ENCODE results near the gene PIK3IP1. TPM values are rescaled to one million over a fixed set of nuclear protein-coding genes. Genes with fewer than 3 reads are reported as not detected.

The PIK3IP1 gene
- total and polyA plus RNA-seq, 4 donors: 14.1 to 44.9 (median 29.2) TPM

GRCh38 chr22:31300896-31301295 is 8.6 kb upstream of the PIK3IP1 start:
- WGBS, 2 donors: 86 to 92% methylated on average over 3 of the region's 3 CpGs
- Histone ChIP-seq H3K4me3 (ENCODE audit: low read length in 2 of 2) (no peak overlapping the region), H3K27ac (ENCODE audit: low read depth in 1 of 2, low read length in 2 of 2) (no peak overlapping the region), H3K4me1 (ENCODE audit: control insufficient read depth in 1 of 2, insufficient read depth in 2 of 2, low read length in 2 of 2) (peaks cover 0 to 5% of the 10 kb centered on the region in 2 donors), H3K9me3 (ENCODE audit: control insufficient read depth, low read length) (no peaks in the 10 kb centered on the region), H3K27me3 (ENCODE audit: control insufficient read depth in 1 of 2, insufficient read depth in 2 of 2, low read length in 1 of 2) (no peaks in the 10 kb centered on the region), H3K36me3 (ENCODE audit: control insufficient read depth in 1 of 2, insufficient read depth in 2 of 2, low read length in 1 of 2) (no peaks in the 10 kb centered on the region)
- DNase-seq (no peak), ATAC-seq (ENCODE audit: low FRiP score) (no peak)
- intact Hi-C loops (cut with DNase I): no loop called here

GRCh38 chr22:31295831-31296657 is 3.8 kb upstream of the PIK3IP1 start:
- Histone ChIP-seq H3K4me3 (ENCODE audit: low read length in 2 of 2) (no peak overlapping the region), H3K36me3 (ENCODE audit: control insufficient read depth in 1 of 2, insufficient read depth in 2 of 2, low read length in 1 of 2) (no peaks in the 10 kb centered on the region), H3K27me3 (ENCODE audit: control insufficient read depth in 1 of 2, insufficient read depth in 2 of 2, low read length in 1 of 2) (no peaks in the 10 kb centered on the region), H3K4me1 (ENCODE audit: control insufficient read depth in 1 of 2, insufficient read depth in 2 of 2, low read length in 2 of 2) (peaks cover 0 to 5% of the 10 kb centered on the region in 2 donors), H3K9me3 (ENCODE audit: control insufficient read depth, low read length) (no peaks in the 10 kb centered on the region), H3K27ac (ENCODE audit: low read depth in 1 of 2, low read length in 2 of 2) (no peak overlapping the region)
- 62 to 65% methylated on average over 5 of the region's 5 CpGs for WGBS, 2 donors
- ATAC-seq (ENCODE audit: low FRiP score) (no peak), DNase-seq (no peak)
- intact Hi-C loops (cut with DNase I): no loop called here

DNA sequence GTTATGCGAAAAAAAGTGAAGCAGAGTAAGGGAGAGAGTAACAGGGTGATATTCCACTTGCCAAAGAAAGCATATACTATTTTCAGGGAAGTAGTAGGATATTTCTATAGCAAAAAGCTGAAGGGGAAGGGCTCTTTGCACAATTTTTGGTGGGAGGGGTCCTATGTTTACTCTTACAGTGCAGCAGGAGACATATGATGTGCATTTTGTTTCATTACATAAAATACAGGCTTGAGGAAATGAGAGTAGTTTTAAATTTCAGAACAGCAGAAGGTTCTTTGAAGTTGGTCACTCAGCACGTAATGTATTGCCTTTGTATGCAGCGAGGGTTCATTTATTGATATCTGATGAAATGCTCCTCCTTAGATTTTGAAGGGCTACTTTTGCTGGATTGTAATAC is 3.1 kb upstream of the PIK3IP1 start:
- no peak overlapping the region for H3K27ac ChIP-seq (ENCODE audit: low read depth in 1 of 2, low read length in 2 of 2)
- intact Hi-C loops (cut with DNase I): no loop called here
- 74 to 83% methylated on average over 3 of the region's 3 CpGs for WGBS, 2 donors
- ATAC-seq (ENCODE audit: low FRiP score) (no peak), DNase-seq (no peak)
- no peaks in the 10 kb centered on the region for H3K36me3 ChIP-seq (ENCODE audit: control insufficient read depth in 1 of 2, insufficient read depth in 2 of 2, low read length in 1 of 2)
- H3K4me1 ChIP-seq (ENCODE audit: control insufficient read depth in 1 of 2, insufficient read depth in 2 of 2, low read length in 2 of 2): peaks cover 0 to 5% of the 10 kb centered on the region in 2 donors
- no peak overlapping the region for H3K4me3 ChIP-seq (ENCODE audit: low read length in 2 of 2)
- H3K9me3 ChIP-seq (ENCODE audit: control insufficient read depth, low read length): no peaks in the 10 kb centered on the region
- no peaks in the 10 kb centered on the region for H3K27me3 ChIP-seq (ENCODE audit: control insufficient read depth in 1 of 2, insufficient read depth in 2 of 2, low read length in 1 of 2)

- WGBS, 2 donors: 0 to 1% methylated on average over 20 of the region's 20 CpGs
- Histone ChIP-seq H3K27me3 (ENCODE audit: control insufficient read depth in 1 of 2, insufficient read depth in 2 of 2, low read length in 1 of 2) (no peaks in the 10 kb centered on the region), H3K4me3 (ENCODE audit: low read length in 2 of 2) (peak overlapping the region; percentile 67 to 73), H3K27ac (ENCODE audit: low read depth in 1 of 2, low read length in 2 of 2) (peak overlapping the region; percentile 29 to 40), H3K36me3 (ENCODE audit: control insufficient read depth in 1 of 2, insufficient read depth in 2 of 2, low read length in 1 of 2) (no peaks in the 10 kb centered on the region), H3K4me1 (ENCODE audit: control insufficient read depth in 1 of 2, insufficient read depth in 2 of 2, low read length in 2 of 2) (no peaks in the 10 kb centered on the region), H3K9me3 (ENCODE audit: control insufficient read depth, low read length) (no peaks in the 10 kb centered on the region)
- intact Hi-C loops (cut with DNase I): no loop called here
- DNase-seq: no peak
- peak; percentile 16 for ATAC-seq (ENCODE audit: low FRiP score)
These were observed 630 bp downstream of the PIK3IP1 start for GRCh38 chr22:31291481-31292235.

GRCh38 chr22:31290494-31291471 is 1.5 kb downstream of the PIK3IP1 start:
- H3K27me3 ChIP-seq (ENCODE audit: control insufficient read depth in 1 of 2, insufficient read depth in 2 of 2, low read length in 1 of 2): no peaks in the 10 kb centered on the region
- H3K4me1 ChIP-seq (ENCODE audit: control insufficient read depth in 1 of 2, insufficient read depth in 2 of 2, low read length in 2 of 2): no peaks in the 10 kb centered on the region
- intact Hi-C loops (cut with DNase I): no loop called here
- H3K27ac ChIP-seq (ENCODE audit: low read depth in 1 of 2, low read length in 2 of 2): peak overlapping the region; percentile 40 to 75
- no peaks in the 10 kb centered on the region for H3K9me3 ChIP-seq (ENCODE audit: control insufficient read depth, low read length)
- peak overlapping the region; percentile 67 to 73 for H3K4me3 ChIP-seq (ENCODE audit: low read length in 2 of 2)
- DNase-seq: peak; percentile 97
- 0% methylated on average over 83 to 95 of the region's 95 CpGs for WGBS, 2 donors
- no peaks in the 10 kb centered on the region for H3K36me3 ChIP-seq (ENCODE audit: control insufficient read depth in 1 of 2, insufficient read depth in 2 of 2, low read length in 1 of 2)
- ATAC-seq (ENCODE audit: low FRiP score): peak; percentile 96

GRCh38 chr22:31289344-31289743 is 2.9 kb downstream of the PIK3IP1 start:
- no peak for ATAC-seq (ENCODE audit: low FRiP score)
- WGBS, 2 donors: 85 to 88% methylated on average over 13 of the region's 13 CpGs
- no peaks in the 10 kb centered on the region for H3K9me3 ChIP-seq (ENCODE audit: control insufficient read depth, low read length)
- H3K27ac ChIP-seq (ENCODE audit: low read depth in 1 of 2, low read length in 2 of 2): no peak overlapping the region
- H3K36me3 ChIP-seq (ENCODE audit: control insufficient read depth in 1 of 2, insufficient read depth in 2 of 2, low read length in 1 of 2): no peaks in the 10 kb centered on the region
- no peaks in the 10 kb centered on the region for H3K27me3 ChIP-seq (ENCODE audit: control insufficient read depth in 1 of 2, insufficient read depth in 2 of 2, low read length in 1 of 2)
- no peaks in the 10 kb centered on the region for H3K4me1 ChIP-seq (ENCODE audit: control insufficient read depth in 1 of 2, insufficient read depth in 2 of 2, low read length in 2 of 2)
- H3K4me3 ChIP-seq (ENCODE audit: low read length in 2 of 2): no peak overlapping the region
- DNase-seq: no peak
- intact Hi-C loops (cut with DNase I): no loop called here

DNA sequence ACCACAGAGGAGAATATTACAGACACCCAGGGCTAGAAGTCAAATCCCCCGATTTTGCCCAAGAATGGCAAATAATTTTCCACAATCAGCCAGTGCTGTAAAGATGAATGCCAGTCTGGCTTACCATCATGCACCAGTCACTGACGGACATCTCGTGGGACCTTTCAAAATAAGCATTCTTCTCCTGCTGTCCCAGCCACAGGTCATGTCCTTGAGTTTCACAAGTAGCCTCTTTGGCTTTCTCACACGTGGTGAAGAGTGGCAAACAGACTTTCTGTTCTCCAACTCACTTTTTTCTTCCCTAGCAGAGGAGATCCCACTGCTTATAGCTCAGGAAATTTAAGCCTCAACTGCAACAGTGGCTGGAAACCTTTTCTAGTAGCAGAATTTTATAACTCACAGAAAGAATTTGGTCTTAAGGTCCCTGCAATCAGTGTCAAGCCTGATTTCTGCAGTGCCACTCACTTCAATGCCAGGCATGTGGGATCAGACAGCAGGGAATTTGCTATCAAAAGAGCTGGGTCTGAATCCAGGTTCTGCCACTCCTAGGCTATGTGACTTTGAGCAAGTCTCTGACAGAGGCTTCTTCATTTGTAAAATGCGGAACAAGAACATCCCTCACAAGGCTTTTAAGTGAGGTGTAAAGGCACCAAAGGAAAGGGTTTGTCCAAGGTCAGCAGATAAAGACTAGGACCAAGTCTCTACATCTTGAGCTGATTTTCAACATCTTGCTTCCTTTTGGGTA is 3.6 kb downstream of the PIK3IP1 start:
- Histone ChIP-seq H3K9me3 (ENCODE audit: control insufficient read depth, low read length) (no peaks in the 10 kb centered on the region), H3K27ac (ENCODE audit: low read depth in 1 of 2, low read length in 2 of 2) (peak overlapping the region in 1 of 2 donors; percentile 4), H3K27me3 (ENCODE audit: control insufficient read depth in 1 of 2, insufficient read depth in 2 of 2, low read length in 1 of 2) (no peaks in the 10 kb centered on the region), H3K4me1 (ENCODE audit: control insufficient read depth in 1 of 2, insufficient read depth in 2 of 2, low read length in 2 of 2) (no peaks in the 10 kb centered on the region), H3K4me3 (ENCODE audit: low read length in 2 of 2) (no peak overlapping the region), H3K36me3 (ENCODE audit: control insufficient read depth in 1 of 2, insufficient read depth in 2 of 2, low read length in 1 of 2) (no peaks in the 10 kb centered on the region)
- 64 to 71% methylated on average over 5 of the region's 5 CpGs for WGBS, 2 donors
- intact Hi-C loops (cut with DNase I): no loop called here
- no peak for DNase-seq
- ATAC-seq (ENCODE audit: low FRiP score): no peak
